Activated T-cell treated with anti-CD3 and anti-CD28 coated beads, Interleukin-2, amount 50 U/mL, for 48 hours (primary cell): Measurements from ENCODE around the gene NBPF1.
"Not testable (repeated sequence)": the region's sequence is repeated elsewhere in the genome, so short reads cannot be mapped to it uniquely, and the experiment has no call there.

Experiments
- DNase-seq, 2 experiments: peaks; one replicate each; pipeline ENCODE4 v3.0.0-alpha.2; 2020

The NBPF1 gene

DNA sequence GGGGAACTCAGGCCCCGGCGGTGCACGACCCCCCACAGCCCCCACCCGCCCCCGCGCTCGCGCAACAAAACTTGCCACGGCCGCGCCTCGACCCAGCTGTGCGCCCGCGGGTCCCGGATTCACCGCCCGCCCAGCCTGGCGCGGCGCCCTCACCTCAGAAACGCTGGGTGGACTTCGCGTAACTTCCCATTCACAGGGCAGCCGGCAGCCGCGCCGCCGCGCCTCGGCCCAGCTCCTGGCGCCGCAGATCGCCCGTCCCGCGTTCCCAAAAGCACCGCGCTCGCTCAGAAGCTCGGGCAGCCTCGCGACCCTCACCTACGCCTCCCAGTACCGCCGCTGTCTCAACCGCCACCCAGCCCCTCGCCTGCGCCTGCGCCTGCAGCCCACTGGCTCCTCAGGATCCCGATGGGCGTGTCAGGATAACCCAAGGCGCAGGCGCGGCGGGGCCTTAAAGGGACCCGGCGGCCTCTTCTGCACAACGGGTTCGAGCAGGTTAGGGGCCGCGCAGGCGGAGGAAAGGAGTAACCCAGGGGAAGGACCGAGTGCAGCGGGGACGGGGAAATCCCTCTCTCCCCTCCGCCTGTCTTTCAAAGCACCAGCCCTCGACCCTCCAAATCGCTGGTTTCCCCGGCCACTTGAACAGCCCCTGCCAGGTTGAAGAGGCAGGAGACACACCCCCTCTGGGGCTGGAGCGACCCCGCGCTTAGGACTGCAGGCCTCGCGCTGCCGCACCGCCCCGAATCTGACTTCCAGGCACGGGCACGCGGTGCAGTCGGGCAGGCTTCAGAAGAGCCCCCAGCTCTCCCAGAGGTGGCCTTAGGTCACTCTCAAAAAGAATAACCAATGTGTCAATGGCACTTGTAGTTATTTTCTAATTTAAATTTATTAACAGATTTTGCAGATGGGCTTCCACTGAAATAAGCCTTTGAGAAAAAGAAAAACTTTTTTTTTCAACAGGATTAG, at the start of gene NBPF1:
Gene NBPF1, minus strand, starts transcription at position 380 of the 963 bp plus-strand sequence.
- peak; percentile 98 for DNase-seq

DNA sequence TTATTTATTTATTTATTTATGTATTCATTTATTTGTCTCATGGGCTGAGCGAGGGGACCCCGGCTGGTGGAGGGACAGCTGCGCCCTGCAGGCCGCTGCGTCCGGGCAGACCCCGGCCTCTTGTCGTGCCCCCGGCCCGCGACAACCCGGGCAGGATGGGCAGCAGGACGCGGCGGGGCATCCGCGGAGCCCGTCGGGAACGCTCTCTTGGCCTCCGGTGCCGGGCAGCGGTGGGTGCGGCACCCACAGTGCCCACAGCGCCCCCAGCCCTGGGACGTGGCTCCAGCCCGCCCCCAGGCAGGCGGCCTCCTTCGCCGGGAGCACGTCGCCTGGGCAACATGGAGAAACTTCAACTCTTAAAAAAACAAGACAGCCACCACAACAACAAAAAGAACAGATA, 44.9 kb upstream of the NBPF1 start:
- DNase-seq, result not testable (repeated sequence)

DNA sequence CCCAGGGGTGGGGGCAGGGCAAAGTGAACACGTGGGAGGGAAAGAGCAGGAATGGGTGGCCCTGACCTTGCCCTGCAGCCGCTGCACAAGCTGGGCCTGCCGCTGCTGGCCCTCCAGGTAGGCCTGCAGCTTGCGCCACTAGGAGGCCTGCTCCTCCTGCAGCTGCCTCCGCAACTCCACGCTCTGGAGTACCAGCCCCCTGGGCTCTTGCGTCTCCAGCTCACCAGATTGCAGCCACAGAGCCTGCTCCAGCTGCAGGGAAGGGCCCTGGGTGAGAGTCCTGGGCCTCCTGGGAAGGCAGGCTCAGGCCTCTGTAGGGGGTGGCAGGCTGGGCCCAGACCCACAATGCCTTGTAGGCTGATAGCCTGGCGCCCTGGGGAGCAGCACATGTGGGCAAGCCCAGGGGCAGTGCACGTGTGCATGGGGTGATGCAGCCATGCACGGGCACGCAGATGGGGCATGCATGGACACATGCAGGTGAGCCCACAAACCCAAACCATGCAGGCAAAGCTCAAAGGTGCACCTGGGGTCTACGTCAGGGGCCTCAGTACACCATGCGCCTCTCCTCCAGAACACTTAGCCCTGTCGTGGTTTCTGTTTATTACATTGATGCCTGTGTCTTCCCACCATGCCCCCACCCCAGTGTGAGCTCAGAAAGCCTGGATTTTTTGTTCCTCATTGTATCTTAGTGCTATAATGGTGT, 43.8 kb upstream of the NBPF1 start:
- DNase-seq, result not testable (repeated sequence)

DNA sequence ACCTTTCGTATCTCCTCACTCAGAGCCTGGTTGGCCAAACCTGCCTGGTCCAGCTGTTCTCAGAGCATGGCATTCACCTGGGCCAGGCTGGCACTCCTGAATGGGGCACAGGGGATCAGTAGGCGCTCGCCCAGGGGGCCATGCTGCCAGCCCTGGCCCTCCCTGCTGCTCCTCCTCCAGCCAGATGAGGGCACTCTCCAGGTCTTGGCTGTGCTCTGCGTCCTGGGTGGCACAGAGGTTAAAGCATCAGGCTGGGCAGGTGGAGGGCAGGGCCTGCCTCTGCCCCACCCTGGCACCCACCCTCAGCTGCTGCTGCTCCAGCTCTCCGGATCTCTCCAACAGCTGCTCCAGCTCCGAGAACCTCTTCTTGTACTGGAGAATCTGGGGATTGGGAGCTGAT, 43.2 kb upstream of the NBPF1 start:
- not testable (repeated sequence) for DNase-seq

DNA sequence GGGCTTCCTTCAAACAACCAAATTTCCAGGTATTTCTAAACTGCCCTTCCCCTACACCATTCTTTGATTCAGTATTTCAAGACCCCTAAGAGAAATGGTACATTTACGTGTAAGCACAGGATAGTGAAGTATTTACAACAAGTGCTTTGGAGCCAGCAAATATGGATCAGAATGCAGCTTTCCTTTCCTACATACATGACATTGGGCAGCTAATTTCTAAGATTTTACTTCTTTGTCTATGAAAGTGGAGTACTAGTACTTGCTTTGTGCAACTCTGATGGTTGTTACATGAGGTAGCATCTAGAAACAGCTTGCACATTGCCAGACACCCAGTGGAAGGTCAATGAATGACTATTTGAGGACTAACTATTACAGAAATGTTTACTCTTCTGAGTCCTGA, 38.2 kb upstream of the NBPF1 start:
- not testable (repeated sequence) for DNase-seq

DNA sequence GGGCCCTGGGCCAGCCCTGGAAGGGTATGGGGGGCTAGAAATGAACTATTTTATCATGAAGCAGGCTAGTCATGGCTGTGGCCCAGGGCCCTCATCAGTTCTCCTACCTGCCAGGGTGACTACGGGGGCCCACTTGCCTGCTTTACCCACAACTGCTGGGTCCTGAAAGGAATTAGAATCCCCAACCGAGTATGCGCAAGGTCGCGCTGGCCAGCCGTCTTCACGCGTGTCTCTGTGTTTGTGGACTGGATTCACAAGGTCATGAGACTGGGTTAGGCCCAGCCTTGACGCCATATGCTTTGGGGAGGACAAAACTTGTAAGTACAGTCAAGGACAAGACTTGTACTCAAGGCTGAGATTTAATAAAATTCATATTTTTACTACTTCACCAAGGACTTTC, 36.6 kb upstream of the NBPF1 start:
- DNase-seq, result peak in 1 of 2 experiments; percentile 17

DNA sequence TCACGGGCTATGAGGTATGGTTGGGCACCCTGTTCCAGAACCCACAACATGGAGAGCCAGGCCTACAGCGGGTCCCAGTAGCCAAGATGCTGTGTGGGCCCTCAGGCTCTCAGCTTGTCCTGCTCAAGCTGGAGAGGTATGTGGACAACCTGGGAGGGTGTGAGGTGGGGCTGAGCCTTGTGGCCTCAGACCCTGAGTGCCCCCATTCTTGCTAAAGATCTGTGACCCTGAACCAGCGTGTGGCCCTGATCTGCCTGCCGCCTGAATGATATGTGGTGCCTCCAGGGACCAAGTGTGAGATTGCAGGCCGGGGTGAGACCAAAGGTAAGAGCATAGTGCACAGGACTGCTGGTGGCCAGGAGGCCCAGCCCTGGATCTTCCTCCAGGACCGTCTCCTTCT, 36.0 kb upstream of the NBPF1 start:
- peak in 1 of 2 experiments; percentile 21 for DNase-seq

DNA sequence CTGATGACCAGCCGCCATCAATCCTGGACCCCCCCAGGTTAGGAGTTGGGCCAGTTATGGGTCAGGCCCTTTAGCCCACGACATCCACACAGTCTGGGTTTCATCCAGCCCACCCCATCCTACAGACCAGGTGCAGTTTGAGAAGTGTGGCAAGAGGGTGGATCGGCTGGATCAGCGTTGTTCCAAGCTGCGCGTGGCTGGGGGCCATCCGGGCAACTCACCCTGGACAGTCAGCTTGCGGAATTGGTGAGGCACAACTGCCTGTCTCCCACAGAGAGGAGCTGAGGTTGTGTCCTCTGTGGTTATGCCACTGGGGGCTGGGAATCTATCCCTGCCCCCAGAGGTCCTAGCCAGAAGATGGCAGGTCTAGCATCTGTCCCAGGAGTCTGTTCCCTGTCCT, 35.4 kb upstream of the NBPF1 start:
- DNase-seq, result peak in 1 of 2 experiments; percentile 13

DNA sequence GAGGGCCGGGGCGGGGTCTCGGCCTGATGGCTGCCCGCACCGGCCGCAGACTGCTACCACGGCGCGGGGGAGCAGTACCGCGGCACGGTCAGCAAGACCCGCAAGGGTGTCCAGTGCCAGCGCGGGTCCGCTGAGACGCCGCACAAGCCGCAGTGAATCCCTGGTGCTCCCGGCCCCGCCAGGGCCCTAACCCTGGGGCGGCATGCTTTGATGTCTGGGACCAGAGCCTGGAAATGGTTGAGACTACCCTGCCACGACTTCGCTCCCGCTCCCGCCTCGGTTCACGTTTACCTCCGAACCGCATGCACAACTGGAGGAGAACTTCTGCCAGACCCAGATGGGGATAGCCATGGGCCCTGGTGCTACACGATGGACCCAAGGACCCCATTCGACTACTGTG, 34.9 kb upstream of the NBPF1 start:
- not testable (repeated sequence) for DNase-seq

DNA sequence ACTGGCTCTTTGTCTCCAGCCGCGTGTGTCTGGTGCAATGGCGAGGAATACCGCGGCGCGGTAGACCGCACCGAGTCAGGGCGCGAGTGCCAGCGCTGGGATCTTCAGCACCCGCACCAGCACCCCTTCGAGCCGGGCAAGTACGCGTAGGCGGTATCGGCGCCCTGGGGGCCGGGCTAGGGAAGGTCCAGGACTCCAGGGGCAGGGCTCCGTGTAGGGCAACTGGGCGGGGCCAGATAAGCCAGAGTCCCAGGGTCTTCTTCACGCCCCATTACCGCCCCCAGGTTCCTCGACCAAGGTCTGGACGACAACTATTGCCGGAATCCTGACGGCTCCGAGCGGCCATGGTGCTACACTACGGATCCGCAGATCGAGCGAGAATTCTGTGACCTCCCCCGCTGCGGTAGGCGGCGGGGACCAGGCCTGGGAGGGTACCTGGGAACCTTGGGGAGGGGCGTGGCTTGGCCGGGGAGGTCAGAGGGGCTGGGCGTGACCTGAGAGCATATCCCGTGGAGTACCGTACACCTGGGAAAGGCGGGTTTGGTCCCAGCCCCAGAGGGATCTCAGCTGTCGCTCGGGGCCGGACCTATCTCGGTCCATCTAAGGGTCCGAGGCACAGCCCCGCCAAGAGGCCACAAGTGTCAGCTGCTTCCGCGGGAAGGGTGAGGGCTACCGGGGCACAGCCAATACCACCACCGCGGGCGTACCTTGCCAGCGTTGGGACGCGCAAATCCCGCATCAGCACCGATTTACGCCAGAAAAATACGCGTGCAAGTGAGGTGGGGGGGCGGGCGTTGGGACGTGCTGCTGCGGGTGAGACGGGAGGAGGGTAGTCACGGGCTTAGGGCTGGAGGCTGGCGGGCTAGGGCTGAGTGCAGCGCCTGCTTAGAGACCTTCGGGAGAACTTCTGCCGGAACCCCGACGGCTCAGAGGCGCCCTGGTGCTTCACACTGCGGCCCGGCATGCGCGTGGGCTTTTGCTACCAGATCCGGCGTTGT, 34.1 kb upstream of the NBPF1 start:
- peak; percentile 63 to 65 for DNase-seq

DNA sequence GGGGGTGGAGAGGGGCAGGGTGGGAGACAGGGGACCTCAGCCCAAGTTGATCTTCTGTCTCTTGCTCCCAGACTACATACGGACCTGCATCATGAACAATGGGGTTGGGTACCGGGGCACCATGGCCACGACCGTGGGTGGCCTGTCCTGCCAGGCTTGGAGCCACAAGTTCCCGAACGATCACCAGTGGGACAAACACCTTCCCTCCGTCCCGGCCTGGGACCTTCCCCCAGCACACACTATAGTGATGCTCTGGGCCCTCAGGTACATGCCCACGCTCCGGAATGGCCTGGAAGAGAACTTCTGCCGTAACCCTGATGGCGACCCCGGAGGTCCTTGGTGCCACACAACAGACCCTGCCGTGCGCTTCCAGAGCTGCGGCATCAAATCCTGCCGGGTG, 33.4 kb upstream of the NBPF1 start:
- not testable (repeated sequence) for DNase-seq

DNA sequence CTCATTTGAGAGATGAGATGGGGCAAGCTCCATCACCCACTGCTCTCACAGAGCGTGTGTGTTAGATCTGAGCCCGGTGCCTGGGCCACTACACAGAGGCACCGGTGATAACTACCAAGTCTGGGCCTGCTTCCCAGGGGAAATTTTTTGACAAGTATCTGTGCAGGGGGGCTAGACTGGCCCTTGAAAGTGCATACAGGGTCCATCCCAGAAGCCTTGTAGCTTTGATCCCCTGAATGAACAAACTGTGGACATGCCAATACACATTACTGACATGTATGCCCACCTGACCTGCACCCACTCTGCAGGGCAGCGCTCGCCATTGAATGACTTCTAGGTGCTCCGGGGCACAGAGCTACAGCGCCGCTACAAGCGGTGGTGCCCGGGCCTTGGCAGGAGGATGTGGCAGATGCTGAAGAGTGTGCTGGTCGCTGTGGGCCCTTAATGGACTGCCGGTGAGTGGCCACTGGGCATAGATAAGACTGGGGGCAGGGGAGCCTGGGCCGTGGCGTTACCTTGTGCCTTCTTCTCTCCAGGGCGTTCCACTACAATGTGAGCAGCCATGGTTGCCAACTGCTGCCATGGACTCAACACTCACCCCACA, 32.8 kb upstream of the NBPF1 start:
- peak; percentile 17 to 24 for DNase-seq

DNA sequence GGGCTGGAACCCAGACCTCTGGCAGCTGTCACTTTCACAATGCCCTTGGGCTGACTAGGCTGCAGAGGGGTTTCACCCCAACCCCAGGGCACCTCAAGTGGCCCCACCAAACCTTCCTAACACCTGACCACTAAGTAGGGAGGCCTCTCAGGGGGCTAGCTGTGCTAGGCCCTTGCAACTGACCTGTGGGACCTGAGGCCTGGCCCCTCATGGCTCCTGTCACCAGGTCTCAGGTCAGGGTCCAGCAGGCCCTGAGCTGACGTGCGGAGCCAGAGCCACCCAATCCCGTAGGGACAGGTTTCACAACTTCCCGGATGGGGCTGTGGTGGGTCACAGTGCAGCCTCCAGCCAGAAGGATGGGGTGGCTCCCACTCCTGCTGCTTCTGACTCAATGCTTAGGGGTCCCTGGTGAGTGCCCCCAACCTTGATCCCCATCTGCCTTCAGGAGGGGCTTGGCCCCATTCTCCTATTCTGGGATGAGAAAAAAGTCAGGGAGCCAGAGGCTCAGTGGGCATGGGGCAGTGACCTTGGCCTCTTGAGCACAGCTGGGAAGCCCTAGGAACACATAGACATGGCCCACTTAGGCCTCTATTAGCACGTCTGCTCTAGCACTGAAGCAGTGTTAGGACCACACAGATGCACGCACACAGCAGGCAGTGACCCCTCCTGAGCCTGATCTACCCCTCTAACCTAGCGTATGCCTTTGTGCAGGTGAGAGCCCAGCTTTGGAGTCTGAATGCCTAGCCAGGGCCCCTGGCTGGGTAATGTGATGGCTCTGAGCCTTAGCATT, 32.1 kb upstream of the NBPF1 start:
- peak in 1 of 2 experiments; percentile 37 for DNase-seq

DNA sequence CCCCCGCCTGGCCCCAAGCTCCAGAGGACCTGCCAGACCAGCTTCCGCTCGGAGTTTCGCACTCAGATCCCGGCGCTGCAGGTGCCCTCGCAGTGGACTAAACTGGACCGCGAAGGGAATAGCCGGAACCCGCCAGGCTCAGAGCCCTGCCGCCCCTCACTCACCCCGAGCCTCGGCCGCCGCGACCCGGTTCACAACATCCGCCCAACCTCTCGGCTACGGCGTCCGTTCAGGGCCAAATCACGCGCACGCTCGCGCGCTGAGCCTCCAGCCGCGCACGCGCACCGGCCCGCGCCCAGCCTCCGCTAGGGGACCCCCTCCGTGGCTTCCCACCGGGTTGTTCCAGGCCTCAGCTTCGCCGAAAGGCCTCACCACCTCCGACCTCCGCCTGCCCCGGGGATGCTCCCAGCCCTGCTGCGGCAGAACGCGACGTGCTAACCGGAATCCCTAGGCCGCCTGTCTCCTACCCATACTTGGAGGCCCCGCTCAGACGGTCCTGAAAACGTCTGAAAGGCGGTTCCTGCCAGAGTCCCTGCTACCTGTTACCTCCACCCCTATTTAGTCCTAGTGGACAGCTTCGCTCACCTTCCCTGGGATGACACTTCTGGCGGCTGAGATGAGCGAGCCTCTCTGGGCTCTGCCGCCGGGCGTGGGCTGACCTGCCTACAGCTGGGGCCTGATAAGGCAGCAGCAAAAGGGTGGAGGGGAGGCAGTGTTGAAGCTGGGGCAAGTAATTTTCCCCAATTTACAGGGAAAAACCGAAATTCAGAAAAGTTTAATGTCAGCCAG, 31.3 kb upstream of the NBPF1 start:
- DNase-seq, result peak; percentile 100

DNA sequence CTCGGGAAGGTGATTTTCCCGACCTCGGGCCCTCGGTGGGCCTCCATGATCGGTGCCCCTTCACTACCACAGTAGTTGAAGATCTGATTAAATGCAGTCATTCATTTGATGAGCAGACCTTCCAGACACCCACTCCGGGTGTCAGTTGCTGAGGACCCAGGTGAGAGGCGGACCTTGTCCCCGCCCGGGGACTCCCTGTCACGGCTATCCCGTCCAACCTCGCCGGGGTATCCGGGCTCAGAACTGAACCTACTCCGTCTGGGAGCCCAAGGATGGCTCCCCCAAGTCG, 30.8 kb upstream of the NBPF1 start:
- no peak for DNase-seq

DNA sequence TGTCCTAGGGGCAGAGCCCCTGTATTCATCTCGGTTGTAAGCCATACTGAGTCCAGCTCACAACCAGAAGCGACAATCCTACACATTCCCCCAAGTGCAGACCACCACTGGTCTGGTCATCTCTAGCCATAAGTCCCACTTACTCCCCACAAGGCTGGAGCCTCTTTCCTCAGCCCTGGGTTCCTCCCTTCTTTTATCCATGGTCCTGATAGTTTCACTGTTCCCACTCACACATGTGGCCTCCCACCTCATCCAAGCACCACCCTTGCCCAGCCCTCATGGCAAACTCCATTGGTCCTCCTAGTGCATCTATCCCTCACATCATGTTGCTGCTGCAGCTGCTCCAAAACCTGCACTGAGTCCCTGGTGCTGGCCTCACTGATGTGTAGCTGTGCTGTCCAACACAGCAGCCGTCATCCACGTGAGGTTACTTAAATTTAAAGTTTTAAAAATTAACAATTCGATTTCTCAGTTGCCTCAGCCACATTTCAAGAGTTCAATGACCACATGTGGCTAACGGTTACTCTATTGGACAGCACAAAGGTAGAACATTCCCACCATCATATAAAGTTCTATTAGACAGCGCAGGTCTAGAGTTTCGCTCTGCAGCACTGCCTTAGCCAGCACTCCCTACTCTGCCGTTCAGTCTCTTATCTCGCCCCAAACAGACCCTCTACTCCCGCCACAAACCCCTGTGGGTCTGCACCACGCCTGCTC, 30.3 kb upstream of the NBPF1 start:
- peak; percentile 42 to 43 for DNase-seq

DNA sequence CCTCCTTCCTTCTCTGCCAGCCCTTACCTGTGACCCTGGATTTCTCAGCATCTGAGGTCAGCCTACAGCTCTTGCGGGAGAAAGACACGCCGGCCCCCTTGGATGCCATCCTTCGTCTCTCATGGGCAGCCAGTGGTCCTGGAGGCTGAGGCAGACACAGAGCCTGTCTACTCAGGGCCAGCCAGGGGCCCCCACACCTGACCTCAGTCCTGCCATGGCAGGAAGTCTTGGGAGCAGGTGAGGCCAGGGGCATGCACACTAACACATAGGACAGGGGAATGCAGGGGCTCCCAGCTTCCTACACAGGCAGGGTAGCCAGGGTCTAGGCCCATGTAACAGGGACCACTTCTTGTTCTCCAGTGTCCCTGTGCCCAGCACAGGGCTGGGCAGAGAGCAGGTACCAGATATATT, 29.6 kb upstream of the NBPF1 start:
- peak; percentile 28 to 29 for DNase-seq

DNA sequence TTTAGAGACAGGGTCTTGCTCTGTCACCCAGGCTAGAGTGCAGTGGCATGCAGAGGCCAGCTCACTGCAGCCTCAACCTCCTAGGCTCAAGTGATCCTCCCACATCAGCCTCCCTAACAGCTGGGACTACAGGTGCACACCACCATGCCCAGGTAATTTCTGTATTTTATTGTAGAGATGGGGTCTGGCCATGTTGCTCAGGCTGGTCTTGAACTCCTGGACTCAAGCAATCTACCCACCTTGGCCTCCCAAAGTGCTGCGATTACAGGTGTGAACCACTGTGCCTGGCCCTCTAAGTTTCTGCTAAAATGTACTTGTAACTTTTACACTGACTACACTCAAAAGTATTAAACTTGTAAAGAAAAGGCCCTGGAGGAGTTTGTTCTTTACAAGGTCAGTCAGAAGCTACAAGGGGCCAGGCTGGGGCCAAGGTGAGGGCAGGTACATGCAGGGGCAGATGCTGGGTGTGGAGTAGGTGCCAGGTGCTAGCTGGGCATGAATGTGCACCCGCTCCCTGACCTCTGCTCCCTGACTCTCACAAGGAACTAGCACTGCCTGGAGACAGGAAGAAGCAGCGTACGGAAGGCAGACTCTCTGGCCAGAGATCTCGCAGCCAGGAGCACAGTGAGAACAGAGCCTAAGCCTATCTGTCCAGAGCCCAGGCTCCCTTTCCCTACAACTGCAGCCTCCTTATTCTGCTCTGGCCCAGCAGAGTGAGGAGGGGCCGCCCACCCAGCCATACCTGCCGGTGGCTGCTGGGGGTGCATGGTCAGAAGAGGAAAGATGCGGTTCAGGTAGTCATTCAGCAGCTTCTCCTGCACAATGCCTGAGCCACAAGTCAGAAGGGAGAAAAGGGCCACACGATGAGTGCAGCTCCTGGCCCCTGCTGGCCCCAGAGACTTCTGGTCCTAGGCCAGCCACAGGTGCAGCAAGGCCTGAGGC, 28.9 kb upstream of the NBPF1 start:
- DNase-seq, result peak; percentile 20 to 24
